Upper lobe of left lung (tissue), 6 donors: Measurements from ENCODE around the gene OSER1. TPM values are rescaled to one million over a fixed set of nuclear protein-coding genes. Genes with fewer than 3 reads are reported as not detected.
"Not testable (repeated sequence)": the region's sequence is repeated elsewhere in the genome, so short reads cannot be mapped to it uniquely, and the experiment has no call there.

ENCODE experiments used
- ATAC-seq, 2 donors: fragments of 200-7000 bp; cut with Tn5 transposase; one replicate each; pipeline ENCODE4 v1.9.1; 2022; ENCODE audit warnings: mild to moderate bottlenecking in 2 of 2, moderate library complexity in 2 of 2; ENCODE audit not compliant: low FRiP score in 2 of 2
- DNase-seq, 2 donors: peaks; one replicate each; pipeline ENCODE4 v3.0.0-alpha.2; 2019 to 2020
- H3K27ac ChIP-seq, 4 donors: fragments of 200-600 bp; sonication (generic); one replicate each; pipeline ENCODE4 v1.5.1; 2016 to 2019
- H3K27me3 ChIP-seq, 4 donors: fragments of 200-600 bp; sonication (generic); one replicate each; pipeline ENCODE4 v1.5.1; 2017 to 2019
- H3K36me3 ChIP-seq, 4 donors: fragments of 200-600 bp; sonication (generic); one replicate each; pipeline ENCODE4 v1.5.1; 2016 to 2019
- H3K4me1 ChIP-seq, 4 donors: fragments of 200-600 bp; sonication (generic); one replicate each; pipeline ENCODE4 v1.5.1; 2018 to 2019
- H3K4me3 ChIP-seq, 4 donors: fragments of 200-600 bp; sonication (generic); one replicate each; pipeline ENCODE4 v1.5.1; 2017 to 2019; ENCODE audit warnings: mild to moderate bottlenecking in 2 of 4, moderate library complexity in 1 of 4
- H3K9me3 ChIP-seq, 4 donors: fragments of 200-600 bp; sonication (generic); one replicate each; pipeline ENCODE4 v1.5.1; 2018 to 2019
- EP300 ChIP-seq, 4 donors: sonication (generic); formaldehyde crosslinking; IDR thresholded peaks; one replicate each; pipeline ENCODE4 v1.5.1; 2017; ENCODE audit warnings: antibody characterized with exemption in 4 of 4, control low read depth in 2 of 4
- POLR2A ChIP-seq, 4 donors: fragments of 450-650 bp; IDR thresholded peaks; one replicate each; pipeline ENCODE4 v1.5.1; 2016 to 2017; ENCODE audit warnings: antibody characterized with exemption in 4 of 4, mild to moderate bottlenecking in 2 of 4
- POLR2AphosphoS5 ChIP-seq, 2 donors: sonication (generic); formaldehyde crosslinking; IDR thresholded peaks; one replicate each; pipeline ENCODE4 v1.5.1; 2017; ENCODE audit warnings: antibody characterized with exemption in 2 of 2
- WGBS, 2 donors: methylation state at CpG; one replicate each; pipeline ENCODE4 v1.1.5; 2017 to 2018; 5-methylcytosine and 5-hydroxymethylcytosine counted together
- total RNA-seq, 6 donors: library from RNA; depleted of rRNA in 4 of 6; stranded (reverse); fragments of >200 nt in 4 of 6; gene quantifications; one replicate each; pipeline versions ENCODE4 v1.1.0 to v1.2.1, GENCODE V29; 2016 to 2021
- TF ChIP-seq, protein P1 (sequence below), 6 experiments: fragments of 450-650 bp in 4 of 6; fragments of 200-600 bp in 2 of 6; sonication (generic) in 2 of 6; IDR thresholded peaks; one replicate each; pipeline ENCODE4 v1.5.1; 2016 to 2019; ENCODE audit warnings: antibody characterized with exemption in 6 of 6
- donor health status: DM: no; HTN: no; CAD: no; lungs with moderate emphysema.
- donor health status: DM: no; HTN: yes; CAD: no; lungs with severe emphysema.

OSER1 gene
- total RNA-seq, 6 donors from 2014 or later = 18.8 to 38.3 (median 30.8) TPM

DNA sequence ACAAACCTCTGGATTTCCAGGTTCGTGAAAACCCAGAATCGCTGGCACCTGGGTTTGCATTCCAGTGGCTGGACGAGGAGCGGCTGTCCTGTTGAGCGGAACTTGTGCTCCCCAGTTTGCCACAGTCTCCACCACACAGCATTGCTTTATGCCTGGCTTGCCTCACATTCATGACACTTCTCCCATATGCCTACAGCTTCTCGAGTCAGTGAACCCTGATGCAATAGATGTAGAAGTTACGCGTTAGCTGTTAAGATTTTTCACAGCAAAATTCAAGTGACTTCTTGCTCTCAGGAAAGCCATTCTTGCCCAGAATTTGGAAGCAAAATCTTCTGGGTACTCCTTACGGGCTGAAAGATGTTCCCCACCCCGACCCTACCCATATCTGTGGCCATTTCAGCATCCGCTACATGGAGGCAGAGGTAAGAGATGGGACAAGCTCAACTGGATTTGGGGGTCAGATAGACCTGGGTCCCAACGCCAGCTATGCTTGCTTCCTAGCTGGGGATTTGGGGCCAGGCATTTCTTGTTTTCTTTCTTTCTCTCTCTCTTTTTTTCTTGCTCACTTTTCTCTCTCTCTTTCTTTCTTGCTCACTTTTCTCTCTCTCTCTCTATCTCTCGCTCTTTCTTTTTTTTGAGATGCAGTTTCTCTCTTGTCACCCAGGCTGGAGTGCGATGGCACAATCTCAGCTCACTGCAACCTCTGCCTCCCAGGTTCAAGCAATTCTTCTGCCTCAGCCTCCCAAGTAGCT is 24.2 kb upstream of the OSER1 start:
- no peaks in the 10 kb centered on the region for H3K36me3 ChIP-seq

DNA sequence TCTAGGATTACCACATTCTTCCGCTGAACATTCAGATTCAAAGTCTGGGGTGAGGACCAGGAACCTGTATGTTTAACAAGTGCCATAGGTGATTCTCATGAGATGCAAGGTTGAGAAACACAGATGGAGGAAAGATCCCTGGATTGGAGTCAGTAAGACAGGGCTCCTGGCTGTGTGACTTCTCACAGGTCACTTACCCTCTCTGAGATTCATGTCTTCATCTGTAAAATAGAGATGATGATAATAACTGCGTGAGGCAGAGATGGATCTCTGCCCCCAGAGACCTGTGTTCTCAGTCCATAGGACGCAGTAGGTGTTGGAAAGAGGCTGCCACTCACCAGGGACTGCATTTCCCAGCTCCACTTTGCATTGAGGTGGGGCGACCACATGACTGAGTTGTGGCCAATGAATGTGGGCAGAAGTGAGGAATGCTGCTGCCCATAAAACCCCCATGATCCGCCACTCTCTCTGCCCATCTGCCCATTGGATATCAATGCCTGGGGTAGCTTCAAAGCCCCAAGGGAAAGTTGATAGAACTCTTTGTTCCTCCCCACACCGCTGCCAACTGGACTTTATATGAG is 23.0 kb upstream of the OSER1 start:
- Histone ChIP-seq H3K27me3 (no peaks in the 10 kb centered on the region), H3K9me3 (no peaks in the 10 kb centered on the region), H3K4me3 (no peak overlapping the region), H3K4me1 (no peaks in the 10 kb centered on the region), H3K36me3 (no peaks in the 10 kb centered on the region), H3K27ac (no peak overlapping the region)
- DNase-seq = no peak
- 89% methylated on average over 6 of the region's 6 CpGs for WGBS, 2 donors
- TF ChIP-seq, protein P1, sequence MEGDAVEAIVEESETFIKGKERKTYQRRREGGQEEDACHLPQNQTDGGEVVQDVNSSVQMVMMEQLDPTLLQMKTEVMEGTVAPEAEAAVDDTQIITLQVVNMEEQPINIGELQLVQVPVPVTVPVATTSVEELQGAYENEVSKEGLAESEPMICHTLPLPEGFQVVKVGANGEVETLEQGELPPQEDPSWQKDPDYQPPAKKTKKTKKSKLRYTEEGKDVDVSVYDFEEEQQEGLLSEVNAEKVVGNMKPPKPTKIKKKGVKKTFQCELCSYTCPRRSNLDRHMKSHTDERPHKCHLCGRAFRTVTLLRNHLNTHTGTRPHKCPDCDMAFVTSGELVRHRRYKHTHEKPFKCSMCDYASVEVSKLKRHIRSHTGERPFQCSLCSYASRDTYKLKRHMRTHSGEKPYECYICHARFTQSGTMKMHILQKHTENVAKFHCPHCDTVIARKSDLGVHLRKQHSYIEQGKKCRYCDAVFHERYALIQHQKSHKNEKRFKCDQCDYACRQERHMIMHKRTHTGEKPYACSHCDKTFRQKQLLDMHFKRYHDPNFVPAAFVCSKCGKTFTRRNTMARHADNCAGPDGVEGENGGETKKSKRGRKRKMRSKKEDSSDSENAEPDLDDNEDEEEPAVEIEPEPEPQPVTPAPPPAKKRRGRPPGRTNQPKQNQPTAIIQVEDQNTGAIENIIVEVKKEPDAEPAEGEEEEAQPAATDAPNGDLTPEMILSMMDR (IDR thresholded peaks at IDR 0.05) = no peak
- TF ChIP-seq EP300 (IDR thresholded peaks at IDR 0.05) = no peak
- no peak for TF ChIP-seq POLR2A (IDR thresholded peaks at IDR 0.05)
- no peak for TF ChIP-seq POLR2AphosphoS5 (IDR thresholded peaks at IDR 0.05)
- ATAC-seq = no peak

More for the DNA sequence above, 24.2 kb upstream of the OSER1 start:
- Histone ChIP-seq H3K27ac (no peak overlapping the region), H3K27me3 (no peaks in the 10 kb centered on the region), H3K9me3 (no peaks in the 10 kb centered on the region), H3K4me1 (no peaks in the 10 kb centered on the region), H3K4me3 (no peak overlapping the region)
- 91 to 93% methylated on average over 14 of the region's 14 CpGs for WGBS, 2 donors
- TF ChIP-seq, protein P1 (IDR thresholded peaks at IDR 0.05) = no peak
- TF ChIP-seq EP300 (IDR thresholded peaks at IDR 0.05) = no peak
- no peak for TF ChIP-seq POLR2A (IDR thresholded peaks at IDR 0.05)
- TF ChIP-seq POLR2AphosphoS5 (IDR thresholded peaks at IDR 0.05) = no peak
- ATAC-seq (no peak), DNase-seq (no peak)

DNA sequence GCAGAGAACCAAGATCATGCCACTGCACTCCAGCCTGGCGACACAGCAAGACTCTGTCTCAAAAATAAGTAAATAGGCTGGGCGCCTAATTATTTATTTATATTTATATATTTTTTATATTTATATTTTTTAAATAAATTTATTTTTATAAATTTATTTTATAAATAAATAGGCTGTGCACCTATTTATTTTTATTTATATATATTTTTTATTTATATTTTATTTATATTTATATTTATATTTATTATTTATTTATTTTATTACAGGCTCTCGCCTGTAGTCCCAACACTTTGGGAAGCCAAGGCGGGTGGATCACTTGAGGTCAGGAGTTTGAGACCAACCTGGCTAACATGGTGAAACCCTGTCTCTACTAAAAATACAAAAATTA is 21.9 kb upstream of the OSER1 start:
- ATAC-seq, H3K4me1 ChIP-seq, H3K9me3 ChIP-seq, H3K27me3 ChIP-seq, DNase-seq, H3K36me3 ChIP-seq, H3K27ac ChIP-seq, H3K4me3 ChIP-seq: not testable (repeated sequence)
- 96 to 97% methylated on average over 4 of the region's 4 CpGs for WGBS, 2 donors

DNA sequence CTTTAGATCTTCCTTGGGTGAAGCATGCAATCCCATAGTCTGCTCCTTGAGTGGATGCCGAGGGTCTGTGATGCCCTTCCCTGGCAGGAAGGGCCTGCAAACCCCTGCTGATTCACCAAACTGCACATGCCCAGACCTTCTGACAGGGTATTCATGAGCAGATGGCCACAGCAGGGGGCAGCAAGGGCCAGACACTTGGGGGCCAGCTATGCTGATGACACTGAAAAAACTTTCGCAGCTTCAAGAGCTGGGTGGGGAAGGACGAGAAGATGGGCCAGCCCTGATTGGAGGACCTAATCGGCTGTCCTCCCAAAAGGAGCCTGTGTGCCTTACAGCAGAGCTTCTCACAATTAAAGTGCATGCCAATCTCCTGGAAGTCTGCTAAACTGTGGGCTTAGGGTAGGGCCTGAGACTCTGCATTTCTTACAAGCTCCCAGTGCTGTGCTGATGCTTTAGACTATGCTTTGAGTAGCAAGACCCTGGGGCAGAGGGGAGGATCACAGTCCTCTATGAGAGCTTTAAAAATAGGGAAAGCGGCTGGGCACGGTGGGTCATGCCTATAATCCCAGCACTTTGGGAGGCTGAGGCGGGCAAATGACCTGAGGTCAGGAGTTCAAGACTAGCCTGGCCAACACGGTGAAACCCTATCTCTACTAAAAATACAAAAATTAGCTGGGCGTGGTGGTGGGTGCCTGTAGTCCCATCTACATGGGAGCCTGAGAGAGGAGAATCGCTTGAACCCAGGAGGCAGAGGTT is 21.3 kb upstream of the OSER1 start:
- no peaks in the 10 kb centered on the region for H3K36me3 ChIP-seq
- WGBS, 2 donors = 78 to 81% methylated on average over 10 of the region's 10 CpGs
- no peaks in the 10 kb centered on the region for H3K9me3 ChIP-seq
- no peak overlapping the region for H3K27ac ChIP-seq
- H3K27me3 ChIP-seq = no peaks in the 10 kb centered on the region
- no peak for ATAC-seq
- DNase-seq = no peak
- TF ChIP-seq POLR2AphosphoS5 (IDR thresholded peaks at IDR 0.05) (no peak), EP300 (IDR thresholded peaks at IDR 0.05) (no peak)
- H3K4me3 ChIP-seq = no peak overlapping the region
- H3K4me1 ChIP-seq = no peaks in the 10 kb centered on the region

DNA sequence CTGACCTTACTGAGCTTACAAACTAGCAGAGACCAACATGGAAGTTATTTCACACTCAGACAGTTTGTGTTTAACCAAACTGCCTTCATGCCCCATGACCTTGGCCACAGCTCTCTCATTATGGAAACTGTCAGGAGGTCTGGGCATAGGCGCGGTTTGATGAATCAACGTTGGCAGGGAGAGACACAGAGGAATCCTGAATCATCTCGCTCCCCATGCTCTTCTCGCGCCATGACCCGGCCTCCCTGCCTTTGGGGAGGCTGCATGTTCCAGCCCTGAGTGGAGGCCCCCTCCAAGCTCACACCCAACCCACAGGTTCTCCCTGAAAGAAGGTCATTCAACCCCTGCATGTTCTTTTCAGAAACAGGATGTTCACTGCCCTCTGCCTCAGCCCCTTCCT is 20.6 kb upstream of the OSER1 start:
- Histone ChIP-seq H3K27ac (no peak overlapping the region), H3K4me1 (no peaks in the 10 kb centered on the region), H3K9me3 (no peaks in the 10 kb centered on the region), H3K36me3 (no peaks in the 10 kb centered on the region), H3K27me3 (no peaks in the 10 kb centered on the region), H3K4me3 (no peak overlapping the region)
- WGBS, 2 donors = 71 to 89% methylated on average over 3 to 7 of the region's 7 CpGs
- DNase-seq (no peak), ATAC-seq (no peak)
- TF ChIP-seq POLR2AphosphoS5 (IDR thresholded peaks at IDR 0.05) (no peak), EP300 (IDR thresholded peaks at IDR 0.05) (no peak), POLR2A (IDR thresholded peaks at IDR 0.05) (no peak)
- TF ChIP-seq, protein P1 (IDR thresholded peaks at IDR 0.05) = no peak
